GM23248 (cell line): Measurements from ENCODE around the gene MRPL36.

Experiments
- EZH2 ChIP-seq: fragments of 200-600 bp; sonication (generic); IDR thresholded peaks from 2 replicates; pipeline ENCODE4 v1.6.1; 2018; ENCODE audit warnings: antibody characterized with exemption, mild to moderate bottlenecking; ENCODE audit not compliant: insufficient read depth, poor library complexity, severe bottlenecking
- EZH2phosphoT487 ChIP-seq: fragments of 200-600 bp; sonication (generic); IDR thresholded peaks from 2 replicates; pipeline ENCODE4 v1.6.1; 2018; ENCODE audit warnings: antibody characterized with exemption, moderate library complexity, mild to moderate bottlenecking, low read depth; ENCODE audit not compliant: insufficient read depth

- no peak for TF ChIP-seq EZH2
- no peak for TF ChIP-seq EZH2phosphoT487
Measured at GRCh38 chr5:1840071-1840547, 40.5 kb upstream of the MRPL36 start.
